OCI-LY1 (cell line): ENCODE results near the gene IPO13.

Experiments used
- H2AFZ ChIP-seq: fragments of 200-600 bp; sonication (generic), shearing (Covaris generic); 2 replicates; pipeline ENCODE4 v1.6.0; 2014; ENCODE audit warnings: antibody characterized with exemption, mild to moderate bottlenecking, low read length
- H3F3A ChIP-seq: fragments of 200-600 bp; sonication (generic), shearing (Covaris generic); 2 replicates; pipeline ENCODE4 v1.6.0; 2014; ENCODE audit warnings: mild to moderate bottlenecking, antibody characterized with exemption, low read length, moderate library complexity; ENCODE audit not compliant: insufficient read depth
- H3K27ac ChIP-seq: fragments of 200-600 bp; sonication (generic); 2 replicates; pipeline ENCODE4 v1.5.1; 2014; ENCODE audit warnings: low read length, mixed run types, mild to moderate bottlenecking, low read depth; ENCODE audit not compliant: poor library complexity, severe bottlenecking
- H3K27me3 ChIP-seq: fragments of 200-600 bp; sonication (generic); 2 replicates; pipeline ENCODE4 v1.6.0; 2014; ENCODE audit warnings: antibody characterized with exemption, mild to moderate bottlenecking, low read length, moderate library complexity; ENCODE audit not compliant: insufficient read depth
- H3K36me3 ChIP-seq: fragments of 200-600 bp; sonication (generic); 2 replicates; pipeline ENCODE4 v1.6.1; 2014; ENCODE audit warnings: mild to moderate bottlenecking, antibody characterized with exemption, low read length, moderate library complexity, mixed read lengths; ENCODE audit not compliant: insufficient read depth
- H3K4me1 ChIP-seq: fragments of 200-600 bp; sonication (generic); 2 replicates; pipeline ENCODE4 v1.5.1; 2014; ENCODE audit warnings: mild to moderate bottlenecking, low read length, moderate library complexity; ENCODE audit not compliant: insufficient read depth, severe bottlenecking
- H3K4me2 ChIP-seq: fragments of 200-600 bp; sonication (generic), shearing (Covaris generic); 2 replicates; pipeline ENCODE4 v1.6.1; 2014; ENCODE audit warnings: low read length
- H3K4me3 ChIP-seq: fragments of 200-600 bp; sonication (generic); 2 replicates; pipeline ENCODE4 v1.5.1; 2014; ENCODE audit warnings: low read length, low read depth, mild to moderate bottlenecking, mixed read lengths; ENCODE audit not compliant: poor library complexity, severe bottlenecking
- H3K79me2 ChIP-seq: fragments of 200-600 bp; shearing (Covaris generic); 2 replicates; pipeline ENCODE4 v1.6.1; 2016; ENCODE audit warnings: mixed run types, low read length, mixed read lengths; ENCODE audit not compliant: insufficient read depth
- H3K9ac ChIP-seq: fragments of 200-600 bp; sonication (generic), shearing (Covaris generic); 2 replicates; pipeline ENCODE4 v1.6.1; 2014; ENCODE audit warnings: mild to moderate bottlenecking, low read length, mixed read lengths
- H3K9me2 ChIP-seq: fragments of 200-600 bp; sonication (generic), shearing (Covaris generic); 2 replicates; pipeline ENCODE4 v1.6.1; 2014; ENCODE audit warnings: low read depth, mild to moderate bottlenecking, low read length, mixed read lengths
- H3K9me3 ChIP-seq: fragments of 200-600 bp; shearing (Covaris generic); 2 replicates; pipeline ENCODE4 v1.6.1; 2014; ENCODE audit warnings: low read length, mixed read lengths
- H4K20me1 ChIP-seq: fragments of 200-600 bp; sonication (generic), shearing (Covaris generic); 2 replicates; pipeline ENCODE4 v1.6.0; 2016; ENCODE audit warnings: mild to moderate bottlenecking, low read length; ENCODE audit not compliant: insufficient read depth
- EZH2 ChIP-seq: fragments of 200-600 bp; sonication (generic), shearing (Covaris generic); IDR thresholded peaks from 2 replicates; pipeline ENCODE4 v1.8.0; 2017; ENCODE audit warnings: borderline replicate concordance, mixed run types, mild to moderate bottlenecking, antibody characterized with exemption, low read length, moderate library complexity, mixed read lengths
- TF ChIP-seq, protein P1 (sequence below): fragments of 200-600 bp; sonication (generic), shearing (Covaris generic); IDR thresholded peaks from 2 replicates; pipeline ENCODE4 v1.5.1; 2017; ENCODE audit warnings: mild to moderate bottlenecking, antibody characterized with exemption, low read length, moderate library complexity, mixed read lengths

Gene IPO13

DNA sequence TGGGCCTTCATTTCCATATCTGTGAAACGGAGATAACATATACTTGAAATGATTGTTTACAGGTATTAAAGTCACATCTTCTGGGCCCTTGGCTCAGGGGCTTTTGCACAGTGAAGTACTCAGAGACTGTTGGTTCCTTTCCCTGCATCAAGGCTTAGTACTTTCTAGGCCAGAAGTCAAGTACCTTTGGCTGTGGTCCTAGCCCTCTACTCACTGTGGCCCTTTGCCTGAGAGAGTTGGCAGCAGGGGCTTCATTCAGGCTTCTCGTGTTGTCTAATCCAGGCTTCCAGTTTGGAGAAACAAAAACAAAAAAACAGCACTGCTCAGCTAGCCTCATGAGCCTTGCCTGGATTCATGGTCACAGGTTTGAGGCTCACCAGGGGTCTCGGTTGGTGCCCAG, 14.9 kb downstream of the IPO13 start:
- no peaks in the 10 kb centered on the region for H3K79me2 ChIP-seq
- H3K27me3 ChIP-seq = no peaks in the 10 kb centered on the region
- no peaks in the 10 kb centered on the region for H3K9me3 ChIP-seq
- H3K4me3 ChIP-seq = no peak overlapping the region
- H3K9ac ChIP-seq = no peak overlapping the region
- no peak for TF ChIP-seq EZH2
- TF ChIP-seq, protein P1, sequence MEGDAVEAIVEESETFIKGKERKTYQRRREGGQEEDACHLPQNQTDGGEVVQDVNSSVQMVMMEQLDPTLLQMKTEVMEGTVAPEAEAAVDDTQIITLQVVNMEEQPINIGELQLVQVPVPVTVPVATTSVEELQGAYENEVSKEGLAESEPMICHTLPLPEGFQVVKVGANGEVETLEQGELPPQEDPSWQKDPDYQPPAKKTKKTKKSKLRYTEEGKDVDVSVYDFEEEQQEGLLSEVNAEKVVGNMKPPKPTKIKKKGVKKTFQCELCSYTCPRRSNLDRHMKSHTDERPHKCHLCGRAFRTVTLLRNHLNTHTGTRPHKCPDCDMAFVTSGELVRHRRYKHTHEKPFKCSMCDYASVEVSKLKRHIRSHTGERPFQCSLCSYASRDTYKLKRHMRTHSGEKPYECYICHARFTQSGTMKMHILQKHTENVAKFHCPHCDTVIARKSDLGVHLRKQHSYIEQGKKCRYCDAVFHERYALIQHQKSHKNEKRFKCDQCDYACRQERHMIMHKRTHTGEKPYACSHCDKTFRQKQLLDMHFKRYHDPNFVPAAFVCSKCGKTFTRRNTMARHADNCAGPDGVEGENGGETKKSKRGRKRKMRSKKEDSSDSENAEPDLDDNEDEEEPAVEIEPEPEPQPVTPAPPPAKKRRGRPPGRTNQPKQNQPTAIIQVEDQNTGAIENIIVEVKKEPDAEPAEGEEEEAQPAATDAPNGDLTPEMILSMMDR = no peak
- no peaks in the 10 kb centered on the region for H3F3A ChIP-seq
- H2AFZ ChIP-seq = no peak overlapping the region
- H3K4me1 ChIP-seq = no peaks in the 10 kb centered on the region
- no peaks in the 10 kb centered on the region for H4K20me1 ChIP-seq
- H3K4me2 ChIP-seq = no peak overlapping the region
- no peak overlapping the region for H3K27ac ChIP-seq
- H3K36me3 ChIP-seq = peaks cover 37% of the 10 kb centered on the region; the same call in 1 of the 2 replicates
- no peaks in the 10 kb centered on the region for H3K9me2 ChIP-seq

DNA sequence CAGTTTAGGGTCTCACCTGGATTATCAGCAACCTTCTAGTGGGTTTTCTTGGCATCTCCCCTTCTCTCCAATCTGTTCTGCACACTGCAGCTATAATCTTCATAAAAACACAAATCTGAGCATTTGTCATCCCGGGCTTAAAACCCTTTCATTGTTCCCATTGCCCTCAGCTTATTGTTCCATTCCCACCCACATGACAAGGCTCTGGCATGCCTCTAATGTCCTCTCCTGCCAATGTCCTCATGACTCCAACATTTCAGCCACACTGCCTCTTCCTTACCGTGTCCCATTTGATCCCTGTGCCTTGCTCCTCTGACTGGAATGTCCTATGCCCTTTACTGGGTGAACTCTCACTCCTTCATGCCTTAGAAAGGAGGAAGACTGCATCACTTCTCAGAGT, 15.6 kb downstream of the IPO13 start:
- no peak overlapping the region for H2AFZ ChIP-seq
- H3K36me3 ChIP-seq = peaks cover 33% of the 10 kb centered on the region; the same call in 1 of the 2 replicates
- no peaks in the 10 kb centered on the region for H3K79me2 ChIP-seq
- no peaks in the 10 kb centered on the region for H3K4me1 ChIP-seq
- H3K9me2 ChIP-seq = no peaks in the 10 kb centered on the region
- H3F3A ChIP-seq = no peaks in the 10 kb centered on the region
- H4K20me1 ChIP-seq = no peaks in the 10 kb centered on the region
- H3K4me2 ChIP-seq = no peak overlapping the region
- H3K27ac ChIP-seq = no peak overlapping the region
- H3K9me3 ChIP-seq = no peaks in the 10 kb centered on the region
- H3K4me3 ChIP-seq = no peak overlapping the region
- H3K27me3 ChIP-seq = no peaks in the 10 kb centered on the region
- no peak overlapping the region for H3K9ac ChIP-seq
- TF ChIP-seq, protein P1 = no peak
- TF ChIP-seq EZH2 = no peak

DNA sequence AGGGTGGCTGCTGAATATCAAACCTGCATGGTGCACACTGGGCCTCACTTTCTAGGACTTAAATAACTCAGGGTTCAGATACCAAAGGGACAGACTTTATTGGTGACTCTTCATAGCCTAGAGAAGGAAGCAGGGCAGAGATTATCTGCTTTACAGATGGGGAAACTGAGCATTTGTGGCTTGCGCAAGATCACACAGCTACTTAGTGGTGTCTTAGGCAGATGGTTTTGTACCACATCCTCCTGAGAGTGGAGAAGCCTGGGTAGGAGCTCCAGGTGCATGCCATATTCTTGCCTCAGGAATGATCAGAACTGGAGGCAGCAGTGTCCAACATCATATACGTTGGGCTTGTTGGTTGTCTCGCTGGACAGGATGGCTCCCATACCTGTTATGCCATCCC, 16.3 kb downstream of the IPO13 start:
- Histone ChIP-seq H3K27ac (no peak overlapping the region), H4K20me1 (no peaks in the 10 kb centered on the region), H3K79me2 (no peaks in the 10 kb centered on the region), H2AFZ (no peak overlapping the region), H3K4me1 (no peaks in the 10 kb centered on the region), H3K36me3 (peaks cover 30% of the 10 kb centered on the region; the same call in 1 of the 2 replicates), H3K4me3 (no peak overlapping the region), H3K9me2 (no peaks in the 10 kb centered on the region), H3K9me3 (no peaks in the 10 kb centered on the region), H3K4me2 (no peak overlapping the region), H3K27me3 (no peaks in the 10 kb centered on the region), H3K9ac (no peak overlapping the region), H3F3A (no peaks in the 10 kb centered on the region)
- TF ChIP-seq, protein P1 = no peak
- no peak for TF ChIP-seq EZH2
